GM12891 (cell line): ENCODE results near the gene MTO1.

Experiments used
- POLR2A ChIP-seq: IDR thresholded peaks from 2 replicates; pipeline ENCODE4 v1.6.1; 2011; ENCODE audit warnings: low read depth, low read length, control low read depth
- POLR2AphosphoS5 ChIP-seq: IDR thresholded peaks from 2 replicates; pipeline ENCODE4 v1.6.1; 2011; ENCODE audit warnings: low read depth, low read length, control low read depth

DNA sequence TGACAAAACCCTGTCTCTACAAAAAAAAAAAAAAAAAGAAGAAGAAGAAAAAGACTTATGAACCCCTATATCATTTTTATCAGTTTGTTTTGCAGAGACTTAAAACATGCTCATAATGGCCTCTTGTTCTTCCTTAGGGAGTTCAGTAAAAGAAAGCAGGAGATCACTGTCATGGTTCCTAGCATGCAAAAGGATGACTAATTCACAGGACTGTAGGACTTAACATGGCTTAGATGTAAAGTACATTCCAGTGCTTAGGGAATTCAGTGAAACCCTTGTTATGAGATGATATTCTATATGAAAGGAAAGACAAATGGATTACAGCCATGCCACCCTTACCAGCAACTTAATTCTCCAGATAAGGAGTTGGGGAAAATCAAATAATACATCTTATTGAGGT, 29.8 kb downstream of the MTO1 start:
- TF ChIP-seq POLR2A = no peak
- no peak for TF ChIP-seq POLR2AphosphoS5
